GM12878 (cell line): Measurements from ENCODE around the gene ZNF367.

ENCODE experiments used
- ATF3 ChIP-seq: IDR thresholded peaks from 2 replicates; pipeline ENCODE4 v1.6.1; 2011; ENCODE audit warnings: low read depth, mild to moderate bottlenecking, low read length, moderate library complexity, borderline replicate concordance; ENCODE audit errors: extremely low read depth
- CBX5 ChIP-seq: sonication (generic); IDR thresholded peaks from 2 replicates; pipeline ENCODE4 v1.6.1; 2016; ENCODE audit warnings: low read depth, moderate library complexity, mild to moderate bottlenecking, inconsistent platforms
- CTCF ChIP-seq, 3 experiments: IDR thresholded peaks in 2 of 3; conservative IDR thresholded peaks in 1 of 3; 2 replicates each; pipeline ENCODE4 v1.5.1; 2011; ENCODE audit warnings: low read depth in 3 of 3, low read length in 3 of 3, mild to moderate bottlenecking in 3 of 3, control low read depth in 2 of 3, moderate library complexity in 2 of 3, inconsistent platforms in 1 of 3, mixed read lengths in 1 of 3; ENCODE audit not compliant: control insufficient read depth in 2 of 3, insufficient read depth in 1 of 3; ENCODE audit errors: extremely low read depth in 1 of 3
- EZH2 ChIP-seq: IDR thresholded peaks from 2 replicates; pipeline ENCODE4 v1.6.1; 2012; ENCODE audit warnings: low read depth, mild to moderate bottlenecking, control low read depth, inconsistent platforms, low read length, borderline replicate concordance; ENCODE audit not compliant: control insufficient read depth
- JUND ChIP-seq: IDR thresholded peaks from 2 replicates; pipeline ENCODE4 v1.6.1; 2012; ENCODE audit warnings: low read depth, mild to moderate bottlenecking, low read length, improper control_type of control experiment, moderate library complexity
- MTA3 ChIP-seq: IDR thresholded peaks from 2 replicates; pipeline ENCODE4 v1.6.1; 2012; ENCODE audit warnings: low read length, inconsistent platforms, borderline replicate concordance
- POLR2A ChIP-seq: IDR thresholded peaks from 2 replicates; pipeline ENCODE4 v1.6.1; 2011; ENCODE audit warnings: low read depth, mild to moderate bottlenecking, low read length
- ZNF622 ChIP-seq: fragments of 450-650 bp; IDR thresholded peaks from 2 replicates; pipeline ENCODE4 v1.6.1; 2017; ENCODE audit warnings: mild to moderate bottlenecking, inconsistent platforms

GRCh38 chr9:96408409-96409280 is 9.5 kb downstream of the ZNF367 start:
- TF ChIP-seq ATF3 (no peak), EZH2 (no peak), POLR2A (no peak), CTCF (IDR thresholded peaks at IDR 0.05 in 2 of 3, conservative IDR thresholded peaks at IDR 0.05 in 1 of 3; ENCODE audit: control insufficient read depth in 2 of 3, extremely low read depth in 1 of 3, insufficient read depth in 1 of 3, low read depth in 3 of 3, low read length in 3 of 3) (no peak), CBX5 (no peak), JUND (no peak), ZNF622 (no peak), MTA3 (no peak)
